ENCODE results near the gene SRP68.

DNA sequence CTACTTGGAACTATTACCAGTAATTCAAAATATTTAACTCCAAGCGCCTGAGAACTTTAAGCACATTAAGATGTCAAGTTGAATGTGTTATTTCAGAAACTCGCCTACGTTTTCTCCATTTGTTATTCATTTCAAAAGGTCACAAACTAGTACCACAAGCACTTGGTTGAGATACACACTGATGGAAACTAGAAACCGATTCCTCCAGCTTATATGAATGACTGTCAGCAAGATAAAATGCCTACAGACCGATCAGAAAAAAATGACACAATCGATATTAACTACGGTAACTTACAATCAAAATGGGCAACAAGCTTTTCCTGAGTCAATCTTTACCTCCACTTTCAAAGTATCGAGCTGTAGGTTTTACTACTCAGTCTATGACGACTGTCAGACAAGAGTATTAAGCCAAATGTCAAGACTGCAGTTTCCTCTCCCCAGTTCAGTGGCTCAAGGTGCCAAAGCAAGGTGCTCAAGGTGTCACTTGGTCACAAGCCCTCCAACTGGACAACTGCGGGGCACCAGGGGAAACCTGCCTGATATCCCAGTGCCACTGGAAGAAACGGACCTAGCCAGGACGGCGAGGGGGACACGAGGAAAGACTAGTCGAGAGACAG, 678 bp downstream of the SRP68 start:
- TF ChIP-seq TAF1 (conservative IDR thresholded peaks at IDR 0.05) = no peak
- TF ChIP-seq, protein P1, sequence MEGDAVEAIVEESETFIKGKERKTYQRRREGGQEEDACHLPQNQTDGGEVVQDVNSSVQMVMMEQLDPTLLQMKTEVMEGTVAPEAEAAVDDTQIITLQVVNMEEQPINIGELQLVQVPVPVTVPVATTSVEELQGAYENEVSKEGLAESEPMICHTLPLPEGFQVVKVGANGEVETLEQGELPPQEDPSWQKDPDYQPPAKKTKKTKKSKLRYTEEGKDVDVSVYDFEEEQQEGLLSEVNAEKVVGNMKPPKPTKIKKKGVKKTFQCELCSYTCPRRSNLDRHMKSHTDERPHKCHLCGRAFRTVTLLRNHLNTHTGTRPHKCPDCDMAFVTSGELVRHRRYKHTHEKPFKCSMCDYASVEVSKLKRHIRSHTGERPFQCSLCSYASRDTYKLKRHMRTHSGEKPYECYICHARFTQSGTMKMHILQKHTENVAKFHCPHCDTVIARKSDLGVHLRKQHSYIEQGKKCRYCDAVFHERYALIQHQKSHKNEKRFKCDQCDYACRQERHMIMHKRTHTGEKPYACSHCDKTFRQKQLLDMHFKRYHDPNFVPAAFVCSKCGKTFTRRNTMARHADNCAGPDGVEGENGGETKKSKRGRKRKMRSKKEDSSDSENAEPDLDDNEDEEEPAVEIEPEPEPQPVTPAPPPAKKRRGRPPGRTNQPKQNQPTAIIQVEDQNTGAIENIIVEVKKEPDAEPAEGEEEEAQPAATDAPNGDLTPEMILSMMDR (IDR thresholded peaks at IDR 0.05; ENCODE audit: low read depth, low read length, missing input control) = no peak
- TF ChIP-seq, protein P2, sequence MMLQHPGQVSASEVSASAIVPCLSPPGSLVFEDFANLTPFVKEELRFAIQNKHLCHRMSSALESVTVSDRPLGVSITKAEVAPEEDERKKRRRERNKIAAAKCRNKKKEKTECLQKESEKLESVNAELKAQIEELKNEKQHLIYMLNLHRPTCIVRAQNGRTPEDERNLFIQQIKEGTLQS (IDR thresholded peaks at IDR 0.05) = no peak
- no peak for TF ChIP-seq RXRA (IDR thresholded peaks at IDR 0.05)
- no peak for TF ChIP-seq RAD21 (IDR thresholded peaks at IDR 0.05)
- no peak for TF ChIP-seq HNF4A (conservative IDR thresholded peaks at IDR 0.05)
